Endothelial cell of umbilical vein (primary cell): ENCODE results near the gene FLT1. TPM values are rescaled to one million over a fixed set of nuclear protein-coding genes. Genes with fewer than 3 reads are reported as not detected.
A peak's percentile ranks its signal among the peaks of the same experiment; 100 is the strongest.

Source experiments
- BruUV-seq: library from RNA; stranded (reverse); fragments of 400-500 nt; replicated peaks from 2 replicates; lab custom pipeline; 2021; lab: Mats Ljungman, UMichigan
- CTCF ChIA-PET: fragments of 300-600, 350-600 bp; sonication (Branson Sonifier 250); formaldehyde crosslinking; loops from one replicate; lab custom pipeline; 2021; ENCODE audit warnings: antibody characterized with exemption, inconsistent platforms; lab: Charles Lee
- POLR2A ChIA-PET: fragments of 300-600, 350-600 bp; sonication (Branson Sonifier 250); formaldehyde crosslinking; loops from one replicate; lab custom pipeline; 2021; ENCODE audit warnings: antibody characterized with exemption, inconsistent platforms; lab: Charles Lee
- DNase-seq: peaks from one replicate; pipeline ENCODE4 v3.0.0-alpha.2; 2011; ENCODE audit warnings: low read depth, low spot score
- FAIRE-seq: peaks from 2 replicates; lab custom pipeline; 2011; peaks lifted over from hg19 to GRCh38; lab: Jason Lieb, UNC
- H2AFZ ChIP-seq: 2 replicates; pipeline ENCODE4 v1.6.0; 2012; ENCODE audit warnings: low read depth, low read length, control low read depth, inconsistent platforms
- H3K27ac ChIP-seq: 2 replicates; pipeline ENCODE4 v1.5.1; 2011; ENCODE audit warnings: low read depth, mild to moderate bottlenecking, control low read depth, low read length, moderate library complexity; ENCODE audit not compliant: insufficient read depth
- H3K27me3 ChIP-seq, 2 experiments: 2 replicates each; pipeline versions ENCODE4 v1.6.0 to v1.6.1; 2011; ENCODE audit warnings: low read length in 2 of 2, mixed read lengths in 1 of 2; ENCODE audit not compliant: control insufficient read depth in 2 of 2, insufficient read depth in 2 of 2
- H3K36me3 ChIP-seq, 2 experiments: 2 replicates in 1 of 2; 3 replicates in 1 of 2; pipeline ENCODE4 v1.5.1; 2011; ENCODE audit warnings: low read length in 2 of 2, mild to moderate bottlenecking in 1 of 2, moderate library complexity in 1 of 2; ENCODE audit not compliant: control insufficient read depth in 2 of 2, insufficient read depth in 2 of 2; ENCODE audit errors: extremely low read depth in 1 of 2
- H3K4me1 ChIP-seq: 3 replicates; pipeline ENCODE4 v1.5.1; 2011; ENCODE audit warnings: mild to moderate bottlenecking, low read length; ENCODE audit not compliant: control insufficient read depth, insufficient read depth; ENCODE audit errors: extremely low read depth
- H3K4me2 ChIP-seq: 2 replicates; pipeline ENCODE4 v1.6.1; 2011; ENCODE audit warnings: low read length, control low read depth, mixed read lengths; ENCODE audit not compliant: insufficient read depth
- H3K4me3 ChIP-seq, 3 experiments: fragments of 200-600 bp in 1 of 3; sonication (generic), shearing (Covaris generic) in 1 of 3; replicated peaks in 1 of 3; 2 replicates each; pipeline ENCODE4 v1.5.1; 2011 to 2016; ENCODE audit warnings: control low read depth in 3 of 3, low read length in 3 of 3, mild to moderate bottlenecking in 2 of 3, inconsistent platforms in 1 of 3, low read depth in 1 of 3, moderate library complexity in 1 of 3; ENCODE audit not compliant: insufficient read depth in 1 of 3
- H3K79me2 ChIP-seq: 2 replicates; pipeline ENCODE4 v1.6.0; 2012; ENCODE audit warnings: low read length, inconsistent platforms; ENCODE audit not compliant: control insufficient read depth, insufficient read depth
- H3K9ac ChIP-seq: replicated peaks from 2 replicates; pipeline ENCODE3; 2011; ENCODE audit warnings: low read length, control low read depth; ENCODE audit not compliant: insufficient read depth; ENCODE audit errors: extremely low read depth
- H3K9me1 ChIP-seq: replicated peaks from 3 replicates; pipeline ENCODE4 v1.6.0; 2011; ENCODE audit warnings: mild to moderate bottlenecking, low read length; ENCODE audit not compliant: control insufficient read depth, insufficient read depth; ENCODE audit errors: extremely low read depth
- H3K9me3 ChIP-seq: replicated peaks from 2 replicates; pipeline ENCODE4 v1.5.1; 2012; ENCODE audit warnings: low read length, inconsistent platforms; ENCODE audit not compliant: control insufficient read depth, insufficient read depth
- H4K20me1 ChIP-seq: replicated peaks from 2 replicates; pipeline ENCODE3; 2011; ENCODE audit warnings: mild to moderate bottlenecking, low read length; ENCODE audit not compliant: control insufficient read depth, insufficient read depth; ENCODE audit errors: extremely low read depth
- CTCF ChIP-seq, 2 donors: IDR thresholded peaks; 1 replicate in 1 of 2; 2 replicates in 1 of 2; pipeline ENCODE4 v1.5.1; 2011; ENCODE audit warnings: low read length in 2 of 2, mild to moderate bottlenecking in 2 of 2, moderate library complexity in 2 of 2, control low read depth in 1 of 2, inconsistent platforms in 1 of 2, low read depth in 1 of 2; ENCODE audit not compliant: insufficient read depth in 1 of 2; ENCODE audit errors: extremely low read depth in 1 of 2
- EZH2 ChIP-seq: IDR thresholded peaks from 2 replicates; pipeline ENCODE4 v1.6.1; 2012; ENCODE audit warnings: borderline replicate concordance, low read depth, mild to moderate bottlenecking, moderate library complexity, low read length, inconsistent platforms; ENCODE audit not compliant: severe bottlenecking
- FOS ChIP-seq: IDR thresholded peaks from 2 replicates; pipeline ENCODE4 v1.6.1; 2011; ENCODE audit warnings: mild to moderate bottlenecking, low read length, moderate library complexity, borderline replicate concordance; ENCODE audit not compliant: insufficient read depth
- GATA2 ChIP-seq: IDR thresholded peaks from 2 replicates; pipeline ENCODE4 v1.7.0; 2011; ENCODE audit warnings: low read depth, mild to moderate bottlenecking, moderate library complexity, mixed read lengths, low read length; ENCODE audit not compliant: insufficient read length, insufficient read depth
- JUN ChIP-seq: IDR thresholded peaks from 2 replicates; pipeline ENCODE4 v1.6.1; 2011; ENCODE audit warnings: borderline replicate concordance, low read depth; ENCODE audit not compliant: insufficient read length, insufficient read depth
- MYC ChIP-seq: IDR thresholded peaks from one replicate; pipeline ENCODE4 v1.6.1; 2011; ENCODE audit warnings: mild to moderate bottlenecking, low read depth, low read length
- POLR2A ChIP-seq: IDR thresholded peaks from 2 replicates; pipeline ENCODE4 v1.6.1; 2012; ENCODE audit warnings: low read depth, mild to moderate bottlenecking, control low read depth, low read length
- POLR2AphosphoS5 ChIP-seq: IDR thresholded peaks from 2 replicates; pipeline ENCODE4 v1.6.1; 2012; ENCODE audit warnings: low read depth, mild to moderate bottlenecking, control low read depth, low read length, moderate library complexity; ENCODE audit not compliant: insufficient read depth
- dilution Hi-C: fragments of 300-500 bp; cut with MboI; formaldehyde crosslinking; loops from one replicate; pipeline ENCODE4 v1.15.0; 2019; ENCODE audit warnings: low sequenced_read_pairs; ENCODE audit not compliant: extremely low pct_ligation_motif_present
- intact Hi-C: fragments of 100-400 bp; cut with micrococcal nuclease; formaldehyde crosslinking; loops from one replicate; pipeline ENCODE4 v1.10.0; 2022
- polyA plus RNA-seq, 4 experiments: library from polyadenylated mRNA; depleted of rRNA in 3 of 4; stranded (reverse) in 3 of 4; unstranded in 1 of 4; fragments of >200 nt; gene quantifications; 2 replicates each; pipeline versions ENCODE4 v1.2.1 to v1.2.3, GENCODE V29; 2011 to 2012; ENCODE audit warnings: missing spikeins in 1 of 4
- total RNA-seq: library from RNA; stranded (reverse); gene quantifications from 2 replicates; pipeline ENCODE4 v1.2.3, GENCODE V29; 2021
- TF ChIP-seq, protein P1 (sequence below): IDR thresholded peaks from 2 replicates; pipeline ENCODE4 v1.6.1; 2011; ENCODE audit not compliant: insufficient read depth, insufficient read length

FLT1 gene
- total and polyA plus RNA-seq, 2 donors (not counting 3 experiments of a cell fraction or from before 2014, with no cell fraction given) = 16.0 to 104 TPM

DNA sequence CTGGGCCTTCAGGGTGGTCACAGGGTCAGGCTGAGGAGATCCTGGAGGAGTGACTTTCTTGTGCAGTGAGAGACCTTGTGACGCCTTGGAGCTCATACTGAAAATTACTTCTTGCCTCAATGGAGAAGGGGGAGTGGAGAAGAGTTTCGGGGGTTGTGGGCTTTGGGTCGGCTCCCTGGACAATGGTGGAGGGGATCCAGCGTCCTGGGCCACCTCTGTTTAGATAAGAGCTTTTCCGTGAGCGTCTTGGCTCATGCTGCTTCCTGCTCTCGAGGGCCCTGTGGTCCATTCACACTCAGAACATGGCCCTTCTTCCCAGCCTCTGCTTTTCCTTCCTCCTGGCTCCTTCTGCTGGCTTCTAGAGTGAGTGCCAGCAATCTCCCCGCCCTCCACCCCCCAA lies 81.9 kb downstream of the FLT1 start:
- DNase-seq (peak; percentile 82), FAIRE-seq (peak; percentile 69)
- Histone ChIP-seq H4K20me1 (no peaks in the 10 kb centered on the region), H3K27me3 (no peaks in the 10 kb centered on the region), H3K36me3 (no peaks in the 10 kb centered on the region), H3K27ac (peak overlapping the region; percentile 97), H3K9me3 (no peaks in the 10 kb centered on the region), H3K4me2 (no peak overlapping the region), H2AFZ (no peak overlapping the region), H3K9ac (no peak overlapping the region), H3K79me2 (peaks cover 11% of the 10 kb centered on the region), H3K9me1 (no peaks in the 10 kb centered on the region), H3K4me3 (no peak overlapping the region), H3K4me1 (peaks cover 52% of the 10 kb centered on the region)
- ChIA-PET POLR2A (interaction anchor here (0.6 to 0.9 kb wide), 3 partner anchors 15 to 33 kb away, joined by 3 to 5 read pairs (median 3); no protein-coding TSS in a partner anchor), CTCF (interaction anchor here (1.3 kb wide), 1 partner anchor 155 kb away, joined by 4 read pairs; no protein-coding TSS in a partner anchor)
- dilution Hi-C loops (no loop called here), intact Hi-C loops (no loop called here)
- no TSS peak for BruUV-seq
- TF ChIP-seq, protein P1, sequence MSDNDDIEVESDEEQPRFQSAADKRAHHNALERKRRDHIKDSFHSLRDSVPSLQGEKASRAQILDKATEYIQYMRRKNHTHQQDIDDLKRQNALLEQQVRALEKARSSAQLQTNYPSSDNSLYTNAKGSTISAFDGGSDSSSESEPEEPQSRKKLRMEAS = no peak
- TF ChIP-seq GATA2 = peak; percentile 50
- TF ChIP-seq POLR2AphosphoS5 = peak; percentile 35

- Histone ChIP-seq H3K79me2 (peaks cover 9% of the 10 kb centered on the region), H3K27me3 (no peaks in the 10 kb centered on the region), H3K36me3 (no peaks in the 10 kb centered on the region), H3K4me2 (peak overlapping the region; percentile 20), H3K4me3 (no peak overlapping the region), H2AFZ (no peak overlapping the region), H3K9ac (peak overlapping the region; percentile 56), H3K9me3 (no peaks in the 10 kb centered on the region), H3K4me1 (peaks cover 59% of the 10 kb centered on the region), H4K20me1 (no peaks in the 10 kb centered on the region), H3K27ac (peak overlapping the region; percentile 97), H3K9me1 (no peaks in the 10 kb centered on the region)
- FAIRE-seq (peak; percentile 84), DNase-seq (peak; percentile 97)
- ChIA-PET POLR2A (no interaction called here), CTCF (interaction anchor here (0.6 to 1.5 kb wide), 5 partner anchors 14 to 88 kb away, joined by 3 to 5 read pairs (median 3); no protein-coding TSS in a partner anchor)
- dilution Hi-C loops = no loop called here
- no TSS peak for BruUV-seq
- TF ChIP-seq EZH2 (no peak), CTCF (IDR thresholded peaks at IDR 0.05; ENCODE audit: extremely low read depth in 1 of 2, insufficient read depth in 1 of 2, low read depth in 1 of 2, low read length in 2 of 2) (no peak), POLR2AphosphoS5 (peak; percentile 53), MYC (no peak), GATA2 (peak; percentile 81), FOS (peak; percentile 4), JUN (peak; percentile 39), POLR2A (peak; percentile 26)
- TF ChIP-seq, protein P1 = no peak
- intact Hi-C loops = loop anchor here (1.0 kb wide), 1 partner anchor 11 kb away; no protein-coding TSS in a partner anchor
These were observed 83.0 kb downstream of the FLT1 start for GRCh38 chr13:28411831-28412353.
